ENCODE measurements around the gene PASD1. TPM values are rescaled to one million over a fixed set of nuclear protein-coding genes. Genes with fewer than 3 reads are reported as not detected.

The PASD1 gene
- total RNA-seq, 1 experiment from 2014 or later, result not detected

DNA sequence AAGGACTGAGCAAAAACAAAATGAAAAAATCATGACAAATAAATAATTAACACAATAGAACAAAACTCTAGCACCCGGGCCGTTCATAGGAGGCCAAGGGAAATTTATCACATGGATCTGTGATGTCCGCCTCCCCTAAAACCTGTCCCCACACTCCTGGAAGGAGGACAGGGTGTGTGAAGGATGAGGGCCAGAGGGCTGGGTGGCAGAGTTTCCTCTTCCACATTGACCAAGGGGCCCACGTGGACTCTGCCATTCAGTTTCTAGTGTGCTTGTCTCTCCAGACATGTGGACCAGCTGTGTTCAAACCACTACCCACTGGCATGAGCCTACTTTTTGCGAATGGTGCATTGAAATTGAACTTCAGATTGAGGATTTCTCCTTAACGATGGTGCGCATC is 138.1 kb downstream of the PASD1 start:
- no peaks in the 10 kb centered on the region for H3K4me1 ChIP-seq (replicated peaks; ENCODE audit: insufficient read depth)
- H3K4me3 ChIP-seq, result no peak overlapping the region
- ChIA-PET POLR2A (ENCODE audit: unreplicated experiment) (no interaction called here), CTCF (no interaction called here)
- no peak overlapping the region for H2AFZ ChIP-seq
- no peak overlapping the region for H3K4me2 ChIP-seq
- no peaks in the 10 kb centered on the region for H3F3A ChIP-seq (ENCODE audit: insufficient read depth, low read depth)
- intact Hi-C loops (cut with micrococcal nuclease; ENCODE audit: unreplicated experiment), result no loop called here
- H3K9me3 ChIP-seq (ENCODE audit: insufficient read depth, low read depth), result no peaks in the 10 kb centered on the region
- H3K79me2 ChIP-seq (ENCODE audit: low read depth), result no peaks in the 10 kb centered on the region
- no peaks in the 10 kb centered on the region for H3K9me2 ChIP-seq (ENCODE audit: insufficient read depth)
- no peak for DNase-seq
- H3K36me3 ChIP-seq (ENCODE audit: low read depth), result no peaks in the 10 kb centered on the region
- no TSS peak for BruUV-seq (replicated peaks)
- H3K27me3 ChIP-seq (ENCODE audit: insufficient read depth, low read depth), result peaks cover 92% of the 10 kb centered on the region
- H4K20me1 ChIP-seq (ENCODE audit: insufficient read depth), result no peaks in the 10 kb centered on the region
- no peak for TF ChIP-seq EZH2 (IDR thresholded peaks at IDR 0.05; ENCODE audit: low read depth)
- TF ChIP-seq CTCF (conservative IDR thresholded peaks at IDR 0.05), result no peak
- H3K27ac ChIP-seq, result no peak overlapping the region

GRCh38 chrX:151702026-151702714 is 138.7 kb downstream of the PASD1 start:
- H3K4me2 ChIP-seq, result no peak overlapping the region
- no peak overlapping the region for H2AFZ ChIP-seq
- peaks cover 95% of the 10 kb centered on the region for H3K27me3 ChIP-seq (ENCODE audit: insufficient read depth, low read depth)
- no peaks in the 10 kb centered on the region for H3K9me2 ChIP-seq (ENCODE audit: insufficient read depth)
- intact Hi-C loops (cut with micrococcal nuclease; ENCODE audit: unreplicated experiment), result no loop called here
- POLR2A ChIA-PET (ENCODE audit: unreplicated experiment), result no interaction called here
- no peaks in the 10 kb centered on the region for H3K36me3 ChIP-seq (ENCODE audit: low read depth)
- H3K27ac ChIP-seq, result no peak overlapping the region
- no peaks in the 10 kb centered on the region for H3K9me3 ChIP-seq (ENCODE audit: insufficient read depth, low read depth)
- no peaks in the 10 kb centered on the region for H3K4me1 ChIP-seq (replicated peaks; ENCODE audit: insufficient read depth)
- DNase-seq, result no peak
- BruUV-seq (replicated peaks), result no TSS peak
- no peaks in the 10 kb centered on the region for H3F3A ChIP-seq (ENCODE audit: insufficient read depth, low read depth)
- no peaks in the 10 kb centered on the region for H4K20me1 ChIP-seq (ENCODE audit: insufficient read depth)
- no peak for TF ChIP-seq CTCF (conservative IDR thresholded peaks at IDR 0.05)
- no peak for TF ChIP-seq EZH2 (IDR thresholded peaks at IDR 0.05; ENCODE audit: low read depth)
- CTCF ChIA-PET, result no interaction called here
- H3K4me3 ChIP-seq, result no peak overlapping the region
- no peaks in the 10 kb centered on the region for H3K79me2 ChIP-seq (ENCODE audit: low read depth)

DNA sequence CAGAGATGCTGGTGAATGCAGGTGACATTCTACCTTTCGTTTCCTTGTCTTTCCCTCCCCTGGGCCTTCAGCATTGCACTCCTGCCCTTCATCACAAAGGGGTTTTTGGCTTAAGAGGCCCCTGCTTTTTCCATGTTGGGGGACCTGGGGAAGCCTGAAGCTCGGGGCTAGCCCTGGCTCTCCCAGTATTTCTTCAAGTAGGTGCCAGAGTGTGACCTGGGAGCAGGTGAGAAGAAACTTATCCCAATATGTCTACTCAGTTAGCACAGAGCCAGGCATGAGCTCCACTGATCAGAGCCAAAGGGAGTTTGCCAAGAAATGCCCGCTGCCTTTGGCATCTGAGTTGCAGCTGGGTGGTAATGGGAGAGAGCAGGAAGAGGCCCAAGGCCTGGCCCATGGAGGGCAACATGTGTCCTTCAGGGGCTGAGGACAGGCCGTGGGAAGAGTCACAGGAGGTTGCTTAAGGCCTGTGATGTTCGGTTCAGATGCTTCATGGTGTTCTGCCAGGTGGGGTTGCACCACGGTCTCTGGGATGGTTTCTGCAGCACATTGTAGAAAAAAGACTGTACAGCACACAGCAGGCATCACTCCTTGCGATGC is 139.4 kb downstream of the PASD1 start:
- no TSS peak for BruUV-seq (replicated peaks)

More for the DNA sequence above, 139.4 kb downstream of the PASD1 start:
- Histone ChIP-seq H2AFZ (no peak overlapping the region), H3K9me2 (ENCODE audit: insufficient read depth) (no peaks in the 10 kb centered on the region), H3F3A (ENCODE audit: insufficient read depth, low read depth) (no peaks in the 10 kb centered on the region), H3K36me3 (ENCODE audit: low read depth) (no peaks in the 10 kb centered on the region), H4K20me1 (ENCODE audit: insufficient read depth) (no peaks in the 10 kb centered on the region), H3K27ac (no peak overlapping the region), H3K27me3 (ENCODE audit: insufficient read depth, low read depth) (peaks cover 96% of the 10 kb centered on the region), H3K4me2 (no peak overlapping the region), H3K4me3 (no peak overlapping the region), H3K4me1 (replicated peaks; ENCODE audit: insufficient read depth) (no peaks in the 10 kb centered on the region), H3K79me2 (ENCODE audit: low read depth) (no peaks in the 10 kb centered on the region), H3K9me3 (ENCODE audit: insufficient read depth, low read depth) (no peaks in the 10 kb centered on the region)
- TF ChIP-seq EZH2 (IDR thresholded peaks at IDR 0.05; ENCODE audit: low read depth), result no peak
- no peak for DNase-seq
- ChIA-PET POLR2A (ENCODE audit: unreplicated experiment) (no interaction called here), CTCF (no interaction called here)
- intact Hi-C loops (cut with micrococcal nuclease; ENCODE audit: unreplicated experiment), result no loop called here

Measured in PC-9 (cell line).